Activated CD4-positive, alpha-beta T cell treated with anti-CD3 and anti-CD28 coated beads, Interleukin-2, amount 10 ng/mL, durations not matched to agents 7 days and 5 days (primary cell): ENCODE results near the gene CASP2. TPM values are rescaled to one million over a fixed set of nuclear protein-coding genes. Genes with fewer than 3 reads are reported as not detected.

Experiments
- CTCF ChIA-PET: fragments of 350-600 bp; sonication (Branson Sonifier 250); formaldehyde crosslinking; loops from one replicate; lab custom pipeline; 2021; ENCODE audit warnings: antibody characterized with exemption; lab: Charles Lee
- POLR2A ChIA-PET: fragments of 350-600 bp; sonication (Branson Sonifier 250); formaldehyde crosslinking; loops from one replicate; lab custom pipeline; 2021; ENCODE audit warnings: antibody characterized with exemption; lab: Charles Lee
- DNase-seq: peaks from one replicate; pipeline ENCODE4 v3.0.0-alpha.2; 2020
- H3K27ac Mint-ChIP-seq: one replicate; pipeline ENCODE4 v1.8.0; 2021; ENCODE audit warnings: mild to moderate bottlenecking, moderate library complexity, mixed read lengths
- H3K27me3 Mint-ChIP-seq: one replicate; pipeline ENCODE4 v1.8.0; 2021; ENCODE audit warnings: mixed read lengths
- H3K36me3 Mint-ChIP-seq: one replicate; pipeline ENCODE4 v1.8.0; 2021; ENCODE audit warnings: low read depth, mixed read lengths
- H3K4me1 Mint-ChIP-seq: one replicate; pipeline ENCODE4 v1.8.0; 2021; ENCODE audit warnings: mixed read lengths
- H3K4me3 Mint-ChIP-seq: one replicate; pipeline ENCODE4 v1.8.0; 2021; ENCODE audit warnings: mild to moderate bottlenecking, moderate library complexity, mixed read lengths
- H3K9me3 Mint-ChIP-seq: one replicate; pipeline ENCODE4 v1.8.0; 2021; ENCODE audit warnings: mixed read lengths
- total RNA-seq, 2 experiments: library from RNA; stranded (reverse); gene quantifications; one replicate each; pipeline ENCODE4 v1.2.3, GENCODE V29; 2021

The CASP2 gene
- 100 to 1,000 TPM; 102 to 125 TPM for total RNA-seq

GRCh38 chr7:143287935-143288826 is at the start of gene CASP2:
Gene CASP2, plus strand, starts transcription at chr7:143288351. Its CDS starts 105 bp downstream, at chr7:143288456.
- Mint-ChIP-seq H3K9me3 (peaks cover 8% of the 10 kb centered on the region), H3K27me3 (no peaks in the 10 kb centered on the region), H3K4me1 (peaks cover 67% of the 10 kb centered on the region), H3K36me3 (peaks cover 49% of the 10 kb centered on the region), H3K27ac (peak within 1 kb of the TSS; percentile 90), H3K4me3 (peak within 1 kb of the TSS; percentile 90)
- peak; percentile 99 for DNase-seq
- ChIA-PET POLR2A (interaction anchor here (0.6 to 1.0 kb wide), 3 partner anchors 8 to 21 kb away, joined by 3 to 6 read pairs (median 4); no protein-coding TSS in a partner anchor), CTCF (interaction anchor here (0.6 to 2.5 kb wide), 13 partner anchors 8 to 278 kb away, joined by 3 to 11 read pairs (median 4); partner anchors contain the start of gene GSTK1)

- H3K27ac Mint-ChIP-seq = no peak overlapping the region
- peaks cover 21% of the 10 kb centered on the region for H3K36me3 Mint-ChIP-seq
- H3K27me3 Mint-ChIP-seq = peaks cover 20% of the 10 kb centered on the region
- H3K4me1 Mint-ChIP-seq = peaks cover 46% of the 10 kb centered on the region
- no peak for DNase-seq
- H3K9me3 Mint-ChIP-seq = peaks cover 27% of the 10 kb centered on the region
- ChIA-PET CTCF (interaction anchor here (0.6 to 3.5 kb wide), 35 partner anchors 8 to 886 kb away, joined by 3 to 32 read pairs (median 5); partner anchors contain the start of genes CASP2, EPHA1, GSTK1 and TAS2R40), POLR2A (interaction anchor here (0.7 kb wide), 1 partner anchor 176 kb away, joined by 3 read pairs; no protein-coding TSS in a partner anchor)
- no peak overlapping the region for H3K4me3 Mint-ChIP-seq
Observed at GRCh38 chr7:143239813-143240212, 48.3 kb upstream of the CASP2 start.

GRCh38 chr7:143240291-143241168 is 47.6 kb upstream of the CASP2 start:
- peaks cover 15% of the 10 kb centered on the region for H3K27me3 Mint-ChIP-seq
- H3K36me3 Mint-ChIP-seq = peaks cover 25% of the 10 kb centered on the region
- DNase-seq = peak; percentile 81
- no peak overlapping the region for H3K4me3 Mint-ChIP-seq
- H3K27ac Mint-ChIP-seq = peak overlapping the region; percentile 58
- peaks cover 53% of the 10 kb centered on the region for H3K4me1 Mint-ChIP-seq
- CTCF ChIA-PET = interaction anchor here (0.6 to 3.5 kb wide), 48 partner anchors 8 to 887 kb away, joined by 3 to 32 read pairs (median 4); partner anchors contain the start of genes CASP2, EPHA1, GSTK1 and TAS2R40
- POLR2A ChIA-PET = interaction anchor here (0.7 kb wide), 1 partner anchor 176 kb away, joined by 3 read pairs; no protein-coding TSS in a partner anchor
- H3K9me3 Mint-ChIP-seq = peaks cover 29% of the 10 kb centered on the region

GRCh38 chr7:143242306-143242705 is 45.8 kb upstream of the CASP2 start:
- Mint-ChIP-seq H3K4me1 (peaks cover 71% of the 10 kb centered on the region), H3K27ac (no peak overlapping the region), H3K36me3 (peaks cover 23% of the 10 kb centered on the region), H3K4me3 (no peak overlapping the region), H3K27me3 (no peaks in the 10 kb centered on the region), H3K9me3 (peaks cover 21% of the 10 kb centered on the region)
- POLR2A ChIA-PET = no interaction called here
- CTCF ChIA-PET = interaction anchor here (0.6 to 2.9 kb wide), 6 partner anchors 13 to 138 kb away, joined by 3 to 21 read pairs (median 6); no protein-coding TSS in a partner anchor
- no peak for DNase-seq

GRCh38 chr7:143243111-143243510 is 45.0 kb upstream of the CASP2 start:
- H3K36me3 Mint-ChIP-seq = peaks cover 25% of the 10 kb centered on the region
- H3K4me1 Mint-ChIP-seq = peaks cover 74% of the 10 kb centered on the region
- no peak overlapping the region for H3K27ac Mint-ChIP-seq
- DNase-seq = no peak
- peaks cover 19% of the 10 kb centered on the region for H3K9me3 Mint-ChIP-seq
- no peak overlapping the region for H3K4me3 Mint-ChIP-seq
- no peaks in the 10 kb centered on the region for H3K27me3 Mint-ChIP-seq
- ChIA-PET POLR2A (interaction anchor here (1.1 to 1.4 kb wide), 2 partner anchors 20 to 26 kb away, joined by 3 to 5 read pairs; partner anchors contain the start of gene GSTK1), CTCF (interaction anchor here (0.6 to 1.9 kb wide), 5 partner anchors 12 to 137 kb away, joined by 3 to 7 read pairs (median 6); no protein-coding TSS in a partner anchor)

- Mint-ChIP-seq H3K4me3 (no peak overlapping the region), H3K27ac (peak overlapping the region; percentile 70), H3K9me3 (peaks cover 22% of the 10 kb centered on the region), H3K4me1 (peaks cover 77% of the 10 kb centered on the region), H3K36me3 (peaks cover 27% of the 10 kb centered on the region), H3K27me3 (no peaks in the 10 kb centered on the region)
- ChIA-PET CTCF (interaction anchor here (0.6 to 1.9 kb wide), 4 partner anchors 12 to 137 kb away, joined by 4 to 7 read pairs (median 6); no protein-coding TSS in a partner anchor), POLR2A (interaction anchor here (0.6 to 1.4 kb wide), 3 partner anchors 15 to 25 kb away, joined by 3 to 5 read pairs (median 3); partner anchors contain the start of gene GSTK1)
- no peak for DNase-seq
Observed at GRCh38 chr7:143243614-143244013, 44.5 kb upstream of the CASP2 start.

GRCh38 chr7:143244321-143244720 is 43.8 kb upstream of the CASP2 start:
- Mint-ChIP-seq H3K36me3 (peaks cover 34% of the 10 kb centered on the region), H3K27ac (peak overlapping the region; percentile 82), H3K4me3 (no peak overlapping the region), H3K9me3 (peaks cover 29% of the 10 kb centered on the region), H3K27me3 (no peaks in the 10 kb centered on the region), H3K4me1 (peaks cover 81% of the 10 kb centered on the region)
- POLR2A ChIA-PET = interaction anchor here (0.6 to 1.4 kb wide), 3 partner anchors 14 to 25 kb away, joined by 3 to 5 read pairs (median 3); partner anchors contain the start of gene GSTK1
- no peak for DNase-seq
- CTCF ChIA-PET = interaction anchor here (1.2 to 1.9 kb wide), 3 partner anchors 15 to 436 kb away, joined by 3 to 7 read pairs (median 3); no protein-coding TSS in a partner anchor

- no peak for DNase-seq
- Mint-ChIP-seq H3K9me3 (peaks cover 35% of the 10 kb centered on the region), H3K27ac (peak overlapping the region; percentile 82), H3K4me3 (peak overlapping the region; percentile 35), H3K27me3 (no peaks in the 10 kb centered on the region), H3K36me3 (peaks cover 40% of the 10 kb centered on the region), H3K4me1 (peaks cover 87% of the 10 kb centered on the region)
- CTCF ChIA-PET = interaction anchor here (0.9 to 1.6 kb wide), 4 partner anchors 14 to 437 kb away, joined by 3 read pairs; no protein-coding TSS in a partner anchor
- POLR2A ChIA-PET = interaction anchor here (0.6 to 1.1 kb wide), 3 partner anchors 18 to 127 kb away, joined by 3 to 5 read pairs (median 4); partner anchors contain the start of gene GSTK1
Observed at GRCh38 chr7:143245123-143245522, 43.0 kb upstream of the CASP2 start.

GRCh38 chr7:143247372-143247771 is 40.8 kb upstream of the CASP2 start:
- no peak for DNase-seq
- Mint-ChIP-seq H3K4me1 (peaks cover 89% of the 10 kb centered on the region), H3K9me3 (peaks cover 48% of the 10 kb centered on the region), H3K27ac (peak overlapping the region; percentile 34), H3K27me3 (no peaks in the 10 kb centered on the region), H3K36me3 (peaks cover 59% of the 10 kb centered on the region), H3K4me3 (no peak overlapping the region)
- CTCF ChIA-PET = interaction anchor here (0.6 to 1.2 kb wide), 3 partner anchors 52 to 122 kb away, joined by 3 read pairs; no protein-coding TSS in a partner anchor
- POLR2A ChIA-PET = no interaction called here

GRCh38 chr7:143248761-143249354 is 39.3 kb upstream of the CASP2 start:
- POLR2A ChIA-PET = interaction anchor here (0.6 kb wide), 1 partner anchor 31 kb away, joined by 4 read pairs; no protein-coding TSS in a partner anchor
- Mint-ChIP-seq H3K27ac (peak overlapping the region; percentile 60), H3K4me1 (peaks cover 88% of the 10 kb centered on the region), H3K36me3 (peaks cover 69% of the 10 kb centered on the region), H3K9me3 (peaks cover 59% of the 10 kb centered on the region), H3K27me3 (no peaks in the 10 kb centered on the region), H3K4me3 (no peak overlapping the region)
- DNase-seq = no peak
- CTCF ChIA-PET = interaction anchor here (0.6 to 5.0 kb wide), 5 partner anchors 8 to 131 kb away, joined by 3 to 23 read pairs (median 3); no protein-coding TSS in a partner anchor

- peak overlapping the region; percentile 88 for H3K27ac Mint-ChIP-seq
- CTCF ChIA-PET = interaction anchor here (1.3 to 5.0 kb wide), 4 partner anchors 10 to 60 kb away, joined by 3 to 23 read pairs (median 7); no protein-coding TSS in a partner anchor
- no peak for DNase-seq
- H3K9me3 Mint-ChIP-seq = peaks cover 61% of the 10 kb centered on the region
- H3K4me1 Mint-ChIP-seq = peaks cover 86% of the 10 kb centered on the region
- POLR2A ChIA-PET = no interaction called here
- H3K27me3 Mint-ChIP-seq = no peaks in the 10 kb centered on the region
- H3K36me3 Mint-ChIP-seq = peaks cover 73% of the 10 kb centered on the region
- peak overlapping the region; percentile 10 for H3K4me3 Mint-ChIP-seq
Observed at GRCh38 chr7:143250199-143250598, 38.0 kb upstream of the CASP2 start.
